ENCODE results near the gene ODAM. TPM values are rescaled to one million over a fixed set of nuclear protein-coding genes. Genes with fewer than 3 reads are reported as not detected.
"Not testable (repeated sequence)": the region's sequence is repeated elsewhere in the genome, so short reads cannot be mapped to it uniquely, and the experiment has no call there.

ODAM gene, protein sequence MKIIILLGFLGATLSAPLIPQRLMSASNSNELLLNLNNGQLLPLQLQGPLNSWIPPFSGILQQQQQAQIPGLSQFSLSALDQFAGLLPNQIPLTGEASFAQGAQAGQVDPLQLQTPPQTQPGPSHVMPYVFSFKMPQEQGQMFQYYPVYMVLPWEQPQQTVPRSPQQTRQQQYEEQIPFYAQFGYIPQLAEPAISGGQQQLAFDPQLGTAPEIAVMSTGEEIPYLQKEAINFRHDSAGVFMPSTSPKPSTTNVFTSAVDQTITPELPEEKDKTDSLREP
- not detected in 2 replicates for total RNA-seq (2014; rRNA removed; shearing (Covaris generic))

DNA sequence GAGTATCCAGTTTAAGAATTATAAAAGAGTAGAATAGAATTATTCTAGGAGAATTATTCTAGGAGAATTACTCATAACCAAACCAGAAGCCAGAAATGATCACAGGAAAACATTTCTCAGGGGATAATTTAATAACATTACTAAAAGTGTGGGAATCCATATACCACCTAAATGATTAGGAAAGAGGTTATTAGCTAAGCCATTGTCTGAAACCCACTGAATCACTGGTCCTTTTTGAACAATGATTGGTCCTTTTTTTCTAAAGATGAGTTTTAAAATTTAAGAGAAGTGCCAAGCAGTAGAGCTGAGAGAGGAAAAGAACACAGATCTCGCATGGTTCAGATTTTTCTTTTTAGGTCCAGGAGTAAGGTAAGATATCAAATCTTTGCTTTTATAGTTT is at the start of gene ODAM:
ODAM (plus strand) TSS at position 301 of the 400 bp plus-strand sequence. CDS start 819 bp downstream, outside the sequence.
- no peak for DNase-seq (ENCODE audit: low read depth)

DNA sequence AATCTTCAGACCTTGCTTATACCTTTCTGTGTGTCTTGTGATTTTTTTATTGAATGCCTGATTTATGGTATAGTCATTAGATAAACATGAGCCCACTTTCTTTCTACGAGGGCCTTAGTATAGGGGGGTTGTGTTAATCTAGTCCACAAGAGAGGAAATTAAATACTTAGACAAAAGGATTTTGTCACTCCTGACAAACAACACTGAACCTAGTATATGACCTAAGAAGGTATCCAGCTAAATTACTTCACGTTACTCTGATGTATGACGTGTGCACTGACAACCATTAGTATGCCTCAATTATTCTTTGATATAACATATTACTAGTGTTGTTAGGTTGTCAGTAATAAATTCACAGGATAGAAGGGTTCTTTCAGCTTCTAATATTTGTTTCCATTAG is 44.3 kb upstream of the ODAM start:
- no peak for DNase-seq (ENCODE audit: low read depth)

DNA sequence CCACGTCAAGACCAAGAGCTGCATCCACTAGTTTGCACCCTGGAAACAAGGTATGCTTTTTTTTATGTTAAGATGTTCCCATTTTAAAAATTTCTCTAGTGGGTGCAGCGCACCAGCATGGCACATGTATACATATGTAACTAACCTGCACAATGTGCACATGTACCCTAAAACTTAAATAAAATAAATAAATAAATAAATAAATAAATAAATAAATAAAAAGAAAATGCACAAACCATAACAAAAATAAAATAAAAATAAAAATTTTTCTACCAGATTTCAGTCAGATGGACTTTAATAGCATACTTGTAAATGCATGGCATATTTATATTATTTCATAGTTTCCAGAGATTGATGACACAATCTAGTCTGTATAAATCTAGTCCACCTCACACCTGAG is 43.4 kb upstream of the ODAM start:
- DNase-seq (ENCODE audit: low read depth), result no peak

DNA sequence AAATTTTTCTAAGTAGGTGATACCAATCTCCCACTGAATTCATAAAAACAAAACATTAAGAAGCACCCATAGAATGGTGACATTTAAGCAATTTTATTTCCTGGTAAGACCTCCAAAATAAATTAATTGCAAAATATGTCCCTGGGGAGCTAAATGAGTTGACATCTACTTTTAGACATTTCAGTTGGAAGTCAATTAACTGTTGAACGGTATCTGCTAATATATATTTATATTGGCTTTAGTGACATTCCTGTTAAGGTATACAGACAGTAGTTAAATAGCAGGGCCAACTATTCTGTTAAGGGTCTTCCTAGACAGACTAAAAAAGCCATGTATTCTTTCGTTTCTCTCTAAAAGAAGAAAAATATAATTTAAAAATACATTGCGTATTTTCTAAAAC is 41.6 kb upstream of the ODAM start, which contains the start of gene PRR27:
PRR27 (plus strand) TSS at position 301 of the 400 bp plus-strand sequence. CDS start 139 bp downstream, outside the sequence.
- no peak for DNase-seq (ENCODE audit: low read depth)

DNA sequence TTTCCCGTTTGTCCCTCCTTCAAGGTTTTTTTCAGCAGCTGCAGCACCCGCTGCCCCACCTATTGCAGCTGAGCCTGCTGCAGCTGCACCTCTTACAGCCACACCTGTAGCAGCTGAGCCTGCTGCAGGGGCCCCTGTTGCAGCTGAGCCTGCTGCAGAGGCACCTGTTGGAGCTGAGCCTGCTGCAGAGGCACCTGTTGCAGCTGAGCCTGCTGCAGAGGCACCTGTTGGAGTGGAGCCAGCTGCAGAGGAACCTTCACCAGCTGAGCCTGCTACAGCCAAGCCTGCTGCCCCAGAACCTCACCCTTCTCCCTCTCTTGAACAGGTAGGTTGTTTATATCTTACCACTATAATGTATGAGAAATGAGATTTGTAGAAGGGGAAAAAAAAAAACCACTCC is 36.9 kb upstream of the ODAM start:
- no peak for DNase-seq (ENCODE audit: low read depth)

DNA sequence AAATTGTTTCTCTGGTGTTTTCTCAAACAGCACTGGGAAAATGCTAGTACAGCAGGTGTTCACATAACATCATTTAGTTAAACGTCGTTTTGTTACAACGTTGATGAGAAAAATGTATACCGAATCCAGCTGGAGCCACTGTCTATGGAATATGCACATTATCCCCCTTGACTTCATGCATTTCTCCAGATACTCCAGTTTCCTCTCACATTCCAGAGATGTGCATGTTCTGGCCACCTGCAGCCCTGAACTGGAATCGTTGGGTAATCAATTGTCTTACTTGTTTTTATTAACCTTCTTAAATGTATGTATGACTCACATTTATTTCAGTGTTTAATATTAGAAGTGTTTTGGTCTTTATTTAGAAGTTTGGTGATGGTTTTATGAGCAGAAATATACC is 18.4 kb upstream of the ODAM start:
- no peak for DNase-seq (ENCODE audit: low read depth)

DNA sequence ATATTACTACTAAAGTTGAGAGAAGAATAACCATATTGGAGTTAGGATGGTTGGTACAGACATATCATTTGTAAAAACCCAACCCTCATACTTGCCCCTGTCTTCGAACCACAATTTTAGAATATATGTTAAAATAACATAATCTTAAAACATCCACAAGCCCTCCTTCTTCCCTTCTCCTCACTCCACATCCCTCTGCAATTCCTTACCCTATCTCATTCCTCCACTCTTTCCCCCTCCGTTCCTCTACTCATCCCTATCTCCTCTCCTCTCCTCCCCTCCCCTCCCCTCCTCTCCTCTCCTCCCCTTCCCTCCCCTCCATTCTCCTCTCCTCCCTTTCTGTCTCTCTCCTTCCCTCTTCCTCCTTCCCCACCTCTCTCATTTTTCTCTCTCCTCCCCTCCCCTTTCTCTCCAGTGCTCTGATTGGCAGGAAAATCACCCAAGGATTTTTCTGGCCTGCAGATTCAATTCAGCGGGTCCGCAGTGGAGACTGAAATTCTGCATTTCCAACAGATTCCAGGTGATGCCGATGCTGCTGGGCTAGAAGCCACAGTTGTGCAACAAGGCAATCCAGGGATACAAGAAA is 17.4 kb upstream of the ODAM start:
- no peak for DNase-seq (ENCODE audit: low read depth)

DNA sequence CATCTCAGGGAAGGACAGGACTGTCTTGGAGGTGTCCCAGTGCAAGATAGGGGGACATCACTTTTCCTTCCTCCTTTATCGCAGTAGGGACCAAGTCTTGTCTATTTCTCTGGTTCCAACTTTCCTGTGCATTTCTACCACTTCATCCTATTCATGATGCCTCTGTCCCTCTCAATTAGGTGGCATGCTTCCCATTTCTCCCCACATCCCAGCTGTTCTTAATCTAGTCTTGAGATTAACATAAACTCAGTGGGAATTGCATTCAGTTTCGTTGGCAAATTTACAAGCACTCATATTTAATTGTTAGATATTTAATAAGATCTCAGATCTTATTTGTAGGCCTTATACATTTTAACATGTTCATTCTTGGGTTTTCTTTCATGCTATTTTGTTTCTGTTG is 15.7 kb upstream of the ODAM start:
- no peak for DNase-seq (ENCODE audit: low read depth)

DNA sequence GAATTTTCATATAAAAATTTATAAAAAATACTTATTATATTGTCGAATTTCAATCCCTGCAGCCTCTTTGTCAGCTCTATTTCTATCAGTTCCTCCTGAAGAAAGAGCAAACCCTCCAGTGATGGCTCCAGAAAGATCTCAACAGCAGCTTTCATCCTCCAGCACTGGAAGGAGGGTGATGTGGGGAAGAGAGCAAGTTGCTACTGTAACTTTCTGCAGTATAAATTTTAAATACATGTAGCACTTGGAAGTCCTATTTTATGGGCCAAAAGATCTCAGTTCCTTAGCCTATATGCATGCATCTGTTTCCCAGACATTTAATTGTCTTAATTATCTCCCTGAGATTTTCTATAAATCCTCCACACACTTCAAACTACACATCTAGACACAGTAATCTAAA is 13.7 kb upstream of the ODAM start:
- no peak for DNase-seq (ENCODE audit: low read depth)

DNA sequence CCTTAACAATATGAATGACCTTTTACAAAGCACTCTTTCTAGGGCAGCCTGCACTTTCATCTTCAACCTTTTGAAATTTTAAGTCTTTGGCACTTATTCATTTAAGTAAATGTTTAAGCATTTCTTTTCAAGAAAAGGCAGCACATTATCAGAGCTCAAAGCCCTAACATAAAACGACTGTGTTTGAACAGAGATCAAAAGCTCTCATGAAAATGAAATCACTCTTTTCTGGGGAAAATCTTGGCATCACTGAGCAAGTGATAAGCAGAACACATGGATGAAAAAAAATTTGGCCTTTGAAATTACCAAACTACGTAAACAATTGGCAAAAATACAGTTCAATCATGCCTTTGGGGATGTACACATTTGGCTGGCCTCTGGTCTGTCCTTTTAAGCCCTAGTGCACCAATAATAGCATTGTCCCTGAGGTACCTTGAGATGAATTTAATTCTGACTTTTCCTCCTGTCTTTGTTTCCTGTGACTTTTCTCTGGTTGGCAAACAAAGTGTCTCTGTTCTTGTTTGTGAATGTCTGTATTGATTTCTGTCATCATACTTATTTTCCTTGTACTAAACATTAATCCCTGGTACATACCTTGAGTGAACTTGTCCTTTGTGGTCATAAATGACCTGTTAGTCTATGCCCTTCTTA is 12.9 kb upstream of the ODAM start:
- no peak for DNase-seq (ENCODE audit: low read depth)

DNA sequence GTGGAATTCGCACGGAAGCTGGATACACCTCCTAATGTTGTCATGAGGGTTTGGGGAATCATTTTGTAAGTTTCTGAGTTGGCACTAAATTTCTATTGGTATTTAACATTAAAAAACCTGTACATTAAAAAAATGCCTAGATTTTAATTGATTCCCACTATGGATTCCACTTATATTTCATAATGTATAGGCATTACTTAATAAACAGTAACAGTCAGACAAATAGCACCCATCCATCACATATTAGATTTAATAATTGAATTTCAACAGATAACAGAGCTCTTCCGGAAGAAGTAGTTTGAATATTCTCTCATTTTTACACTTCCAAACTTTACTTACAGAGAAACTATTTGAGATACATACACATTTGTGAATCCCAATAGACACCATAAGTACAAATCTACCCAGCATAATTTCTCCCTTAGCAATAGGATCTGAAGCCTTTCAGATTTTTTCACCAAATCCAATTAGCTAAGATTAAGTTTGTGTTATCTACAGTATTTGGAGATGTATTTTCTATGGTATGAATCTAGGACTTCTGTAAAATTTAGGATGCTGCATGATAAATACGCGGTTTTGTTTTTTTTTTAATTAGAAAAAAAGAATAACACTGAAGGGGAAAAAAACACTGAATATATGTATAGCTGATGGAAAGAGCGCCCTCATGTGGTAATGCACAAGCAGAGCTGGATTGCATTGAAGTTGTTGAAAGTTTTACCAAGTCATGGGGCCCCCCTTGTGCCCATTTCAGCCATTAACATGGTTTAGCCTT is 12.2 kb upstream of the ODAM start:
- DNase-seq (ENCODE audit: low read depth), result peak; percentile 6

DNA sequence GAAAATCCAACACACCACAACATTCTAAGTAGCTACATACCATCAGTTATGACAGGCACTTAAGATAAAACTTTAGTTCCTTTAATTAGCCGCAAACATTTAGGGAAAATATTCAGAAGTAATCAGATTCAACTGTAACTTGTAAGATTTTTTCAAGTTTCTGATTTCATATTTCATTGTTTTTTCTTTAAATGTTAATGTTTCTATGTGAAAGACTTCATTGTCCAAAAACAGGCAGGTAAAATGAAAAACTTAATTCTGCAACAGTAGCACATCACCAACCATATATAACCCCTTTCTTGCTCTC is 11.6 kb upstream of the ODAM start:
- no peak for DNase-seq (ENCODE audit: low read depth)

DNA sequence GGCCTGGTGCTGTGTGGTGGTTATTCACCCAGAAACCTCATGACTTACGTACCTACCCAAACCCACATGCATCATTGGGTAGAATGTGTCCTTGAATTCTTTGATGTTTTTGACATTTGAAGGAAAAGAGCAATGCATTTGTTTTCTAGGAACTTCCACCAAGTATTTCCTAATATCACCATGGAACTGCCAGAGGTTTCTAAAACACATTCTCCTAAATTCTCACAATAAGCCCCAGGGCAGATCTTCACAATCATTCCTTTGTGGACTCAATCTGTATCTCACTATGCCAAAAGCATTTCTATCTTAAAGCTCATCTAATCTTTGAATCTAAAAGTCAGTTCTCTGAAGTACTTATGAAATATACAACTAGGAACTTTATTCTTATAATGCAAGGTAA is 8.3 kb upstream of the ODAM start:
- DNase-seq (ENCODE audit: low read depth), result no peak

DNA sequence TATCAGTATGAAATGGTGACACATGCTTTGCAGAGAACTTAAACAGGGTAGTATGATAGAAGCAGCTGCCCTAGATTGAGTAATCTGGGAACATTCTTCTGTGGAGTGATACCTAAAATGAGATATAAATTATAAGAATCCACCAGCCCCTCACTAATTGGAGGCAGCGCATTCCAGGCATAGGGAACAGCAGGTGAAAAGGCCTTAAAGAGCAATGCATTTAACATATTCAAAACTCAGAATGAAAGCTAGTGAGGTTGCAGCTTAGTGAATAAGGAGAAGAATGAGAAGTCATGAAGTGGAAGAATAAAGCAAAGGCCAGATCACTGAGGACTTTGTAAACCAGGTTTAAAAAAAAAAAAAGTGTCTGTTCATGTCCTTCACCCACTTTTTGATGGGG is 4.9 kb upstream of the ODAM start:
- DNase-seq (ENCODE audit: low read depth), result no peak

DNA sequence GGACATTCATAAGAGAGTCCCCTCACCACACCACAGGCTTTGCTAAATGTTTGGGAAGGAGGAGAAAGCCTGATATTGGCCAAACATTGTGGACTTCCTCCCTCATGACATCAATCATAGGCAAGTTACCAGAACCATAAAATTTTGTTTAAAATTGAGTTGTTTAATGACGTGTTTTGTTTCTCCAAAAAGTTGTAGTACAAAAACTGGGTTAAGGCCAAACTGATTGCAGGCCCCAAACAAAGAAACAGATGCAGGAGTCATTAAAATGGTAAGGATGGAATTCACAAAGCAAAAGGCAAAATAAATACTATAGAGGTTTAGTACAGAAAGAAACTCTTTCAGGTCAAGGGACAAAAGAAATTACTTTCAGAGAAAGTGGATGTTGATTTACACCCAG is 3.9 kb upstream of the ODAM start:
- no peak for DNase-seq (ENCODE audit: low read depth)

DNA sequence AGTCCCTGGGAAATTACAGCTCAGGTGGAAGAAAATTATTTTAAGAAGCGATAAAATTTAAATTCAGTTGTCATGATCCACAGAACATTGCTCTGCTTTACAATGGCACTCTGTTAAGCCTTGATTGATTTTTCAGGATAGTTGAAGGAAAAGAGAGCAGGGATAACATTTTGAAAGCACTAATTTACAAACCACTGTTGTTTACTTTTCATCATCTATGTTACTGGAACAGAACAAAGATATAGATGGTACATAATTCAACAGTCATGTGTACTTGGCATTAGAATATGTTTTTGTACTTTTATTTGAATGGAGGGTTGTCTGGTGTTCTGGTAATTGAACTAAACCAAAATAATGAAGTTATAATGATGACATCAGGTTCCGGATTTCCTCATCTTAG is 2.6 kb upstream of the ODAM start:
- no peak for DNase-seq (ENCODE audit: low read depth)

DNA sequence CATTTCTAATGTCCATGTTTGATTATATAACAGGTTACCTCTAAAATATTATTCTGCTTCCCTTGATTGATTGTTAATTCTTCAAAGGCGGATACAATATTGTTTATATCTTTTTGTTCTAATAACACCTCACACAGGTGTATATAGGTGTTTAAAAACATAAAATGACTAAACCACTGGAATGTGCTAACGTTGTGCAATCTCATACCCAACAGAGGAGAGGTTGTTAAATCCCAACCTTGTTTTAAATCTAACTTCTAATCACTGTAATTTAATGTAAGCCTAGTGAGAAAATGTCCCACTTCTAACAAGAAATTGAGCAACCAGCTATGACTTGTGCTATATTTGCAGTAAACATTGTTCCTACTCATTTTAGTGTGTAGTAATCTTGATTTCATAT is 1.3 kb downstream of the ODAM start:
- no peak for DNase-seq (ENCODE audit: low read depth)

DNA sequence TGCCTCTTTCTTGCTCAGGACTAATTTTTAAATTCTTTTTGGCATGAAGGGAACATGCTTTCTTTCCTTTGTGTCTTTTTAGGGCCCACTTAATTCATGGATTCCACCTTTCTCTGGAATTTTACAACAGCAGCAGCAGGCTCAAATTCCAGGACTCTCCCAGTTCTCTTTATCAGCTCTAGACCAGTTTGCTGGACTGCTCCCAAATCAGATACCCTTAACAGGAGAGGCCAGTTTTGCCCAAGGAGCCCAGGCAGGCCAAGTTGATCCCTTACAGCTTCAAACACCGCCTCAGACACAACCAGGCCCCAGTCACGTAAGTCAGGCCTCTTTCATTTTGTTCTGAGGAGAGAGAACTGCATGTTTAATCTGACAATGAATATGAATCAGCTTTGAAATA is 2.3 kb downstream of the ODAM start:
- no peak for DNase-seq (ENCODE audit: low read depth)

DNA sequence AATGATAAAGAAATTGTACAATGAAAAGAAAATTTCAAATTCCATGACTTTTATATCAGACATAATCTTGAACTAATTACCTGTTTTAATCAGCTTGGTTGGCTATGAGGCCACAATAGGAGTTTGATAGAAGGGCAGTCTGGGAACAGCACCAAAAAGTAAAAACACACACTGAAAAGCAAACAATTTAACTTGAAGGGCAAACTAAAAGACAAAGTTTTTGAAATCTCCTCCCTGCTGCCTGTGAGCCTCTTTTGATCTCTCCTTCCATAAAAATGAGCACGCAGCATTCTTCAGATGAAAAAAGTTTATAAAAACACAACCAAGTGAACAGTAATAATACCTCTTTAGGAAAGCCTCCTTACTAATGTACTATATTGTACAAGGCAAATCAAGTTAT is 8.1 kb downstream of the ODAM start:
- DNase-seq (ENCODE audit: low read depth), result no peak

DNA sequence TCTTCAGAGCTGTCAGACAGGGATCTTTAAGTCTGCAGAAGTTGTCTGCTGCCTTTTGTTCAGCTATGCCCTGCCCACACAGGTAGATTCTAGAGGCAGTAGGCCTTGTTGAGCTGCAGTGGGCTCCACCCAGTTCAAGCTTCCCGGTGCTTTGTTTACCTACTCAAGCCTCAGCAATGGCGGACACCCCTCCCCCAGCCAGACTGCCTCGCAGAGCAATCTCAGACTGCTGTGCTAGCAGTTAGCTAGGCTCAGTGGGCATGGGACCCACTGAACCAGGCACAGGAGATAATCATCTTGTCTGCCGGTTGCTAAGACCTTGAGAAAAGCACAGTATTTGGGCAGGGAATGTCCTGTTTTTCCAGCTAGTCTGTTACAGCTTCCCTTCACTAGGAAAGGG is 17.2 kb downstream of the ODAM start:
- not testable (repeated sequence) for DNase-seq (ENCODE audit: low read depth)

DNA sequence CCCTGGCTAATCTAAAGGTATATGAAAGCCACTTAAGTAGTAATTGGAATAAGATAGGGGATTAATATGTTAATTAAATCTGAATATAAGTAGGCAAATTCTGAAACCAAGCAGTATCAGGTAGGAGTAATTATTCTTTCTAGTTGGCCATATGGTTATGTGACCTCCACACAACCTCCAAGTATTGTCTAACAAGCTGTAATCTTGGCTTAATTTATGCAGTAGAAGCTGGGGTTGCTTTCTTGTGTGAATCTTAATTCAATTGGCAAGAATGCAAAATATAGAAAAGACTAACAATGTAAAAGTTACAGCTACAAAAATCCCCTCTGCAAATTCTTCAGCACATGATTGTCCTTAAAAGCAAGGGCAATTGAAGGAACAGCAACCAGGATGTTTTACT is 20.6 kb downstream of the ODAM start:
- DNase-seq (ENCODE audit: low read depth), result not testable (repeated sequence)

DNA sequence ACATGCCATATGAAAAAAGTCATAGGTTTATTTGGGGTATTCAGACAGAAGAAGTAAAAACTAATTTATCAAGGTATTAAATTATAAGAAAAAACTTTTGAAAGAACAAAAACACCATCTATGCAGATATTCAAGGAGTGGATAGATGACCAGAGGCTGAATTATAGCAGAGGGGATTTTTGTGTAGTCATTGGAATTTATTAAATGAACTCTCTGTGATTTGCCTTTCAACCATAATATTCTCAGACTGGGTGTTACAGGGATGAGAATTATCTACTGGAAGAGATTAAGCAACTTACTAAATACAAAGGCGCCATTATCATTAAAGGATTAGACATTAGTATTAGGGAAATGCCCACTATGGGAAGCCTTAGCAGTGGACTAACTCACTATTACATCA is 21.0 kb downstream of the ODAM start:
- not testable (repeated sequence) for DNase-seq (ENCODE audit: low read depth)

DNA sequence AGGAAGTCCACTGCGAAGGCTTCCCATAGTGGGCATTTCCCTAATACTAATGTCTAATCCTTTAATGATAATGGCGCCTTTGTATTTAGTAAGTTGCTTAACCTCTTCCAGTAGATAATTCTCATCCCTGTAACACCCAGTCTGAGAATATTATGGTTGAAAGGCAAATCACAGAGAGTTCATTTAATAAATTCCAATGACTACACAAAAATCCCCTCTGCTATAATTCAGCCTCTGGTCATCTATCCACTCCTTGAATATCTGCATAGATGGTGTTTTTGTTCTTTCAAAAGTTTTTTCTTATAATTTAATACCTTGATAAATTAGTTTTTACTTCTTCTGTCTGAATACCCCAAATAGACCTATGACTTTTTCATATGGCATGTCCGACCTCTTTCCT is 25.9 kb downstream of the ODAM start:
- DNase-seq (ENCODE audit: low read depth), result not testable (repeated sequence)
